GM12872 (cell line): ENCODE data around the gene CDK5RAP2.

Source experiments
- CTCF ChIP-seq: IDR thresholded peaks from 3 replicates; pipeline ENCODE4 v1.5.1; 2011; ENCODE audit warnings: low read depth, mild to moderate bottlenecking, low read length, moderate library complexity; ENCODE audit not compliant: insufficient read depth

CDK5RAP2 gene

GRCh38 chr9:120580051-120580896, at the start of gene CDK5RAP2:
CDK5RAP2 (minus strand) TSS chr9:120580167; CDS start chr9:120579978, 189 bp downstream.
- no peak for TF ChIP-seq CTCF

DNA sequence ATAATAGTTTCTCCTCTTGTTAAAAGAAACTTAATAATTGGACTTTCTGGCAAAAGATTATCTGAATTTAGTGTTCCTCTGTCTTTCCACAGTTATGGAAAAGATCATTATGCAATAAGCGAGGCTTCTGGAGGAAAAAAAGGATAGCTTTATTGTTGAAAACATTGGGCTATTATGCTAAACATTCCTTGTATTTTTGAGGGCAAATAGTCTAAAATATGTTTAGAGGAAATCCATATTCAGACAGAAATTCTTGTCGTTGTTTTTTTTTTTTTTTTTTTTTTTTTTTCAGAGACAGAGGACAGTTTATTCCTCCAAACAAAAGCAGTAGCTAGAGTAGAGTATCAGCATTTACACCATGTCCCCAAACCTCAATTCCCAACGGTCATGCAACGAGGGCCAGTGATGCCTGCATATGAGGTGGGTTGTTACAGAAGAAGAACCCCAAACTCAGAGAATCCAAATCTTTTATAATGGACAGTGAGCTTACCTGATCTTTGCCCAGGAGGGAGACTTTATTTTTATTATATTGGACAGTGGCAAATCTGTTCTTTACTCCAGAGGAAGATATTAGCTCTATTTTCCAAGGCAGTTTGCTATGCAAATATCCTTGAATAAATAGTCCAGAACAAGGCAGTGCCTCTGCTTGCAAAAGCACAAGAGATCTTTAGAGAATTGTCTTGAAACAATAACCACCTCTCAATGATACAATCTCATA, 48.4 kb upstream of the CDK5RAP2 start:
- no peak for TF ChIP-seq CTCF

DNA sequence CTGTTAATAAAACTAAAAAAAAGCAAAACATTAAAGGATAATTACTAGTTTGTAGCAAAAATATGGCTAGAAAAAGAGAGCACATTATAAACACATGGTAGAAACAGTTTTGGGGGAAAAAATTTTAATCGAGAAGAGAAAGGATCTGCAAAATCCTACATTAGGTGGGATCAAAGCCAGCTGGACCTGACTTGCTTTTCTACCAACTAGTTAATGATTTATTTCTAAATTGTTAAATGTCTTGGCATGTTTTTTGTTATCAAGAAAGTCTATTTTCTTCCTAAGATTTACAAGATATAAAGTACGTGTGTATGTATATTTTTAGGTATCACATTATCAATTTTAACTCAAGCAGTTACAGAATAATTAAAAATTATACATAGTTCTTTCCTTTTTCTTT, 47.1 kb upstream of the CDK5RAP2 start:
- TF ChIP-seq CTCF, result no peak

- TF ChIP-seq CTCF, result no peak
These were observed 46.5 kb upstream of the CDK5RAP2 start for GRCh38 chr9:120626512-120626911.

DNA sequence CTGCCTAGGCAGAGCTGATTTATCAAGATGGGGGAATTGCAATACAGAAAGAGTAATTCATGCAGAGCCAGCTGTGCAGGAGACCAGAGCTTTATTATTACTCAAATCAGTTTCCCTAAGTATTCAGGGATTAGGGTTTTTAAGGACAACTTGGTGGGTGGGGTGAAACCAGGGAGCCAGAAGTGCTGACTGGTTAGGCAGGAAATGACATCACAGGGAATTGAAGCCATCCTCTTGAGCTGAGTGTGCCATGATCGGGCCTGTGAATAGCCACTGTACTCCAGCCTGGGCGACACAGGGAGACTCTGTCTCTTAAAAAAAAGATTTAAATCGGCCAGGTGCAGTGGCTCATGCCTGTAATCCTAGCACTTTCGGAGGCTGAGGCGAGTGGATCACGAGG, 45.3 kb upstream of the CDK5RAP2 start:
- no peak for TF ChIP-seq CTCF

DNA sequence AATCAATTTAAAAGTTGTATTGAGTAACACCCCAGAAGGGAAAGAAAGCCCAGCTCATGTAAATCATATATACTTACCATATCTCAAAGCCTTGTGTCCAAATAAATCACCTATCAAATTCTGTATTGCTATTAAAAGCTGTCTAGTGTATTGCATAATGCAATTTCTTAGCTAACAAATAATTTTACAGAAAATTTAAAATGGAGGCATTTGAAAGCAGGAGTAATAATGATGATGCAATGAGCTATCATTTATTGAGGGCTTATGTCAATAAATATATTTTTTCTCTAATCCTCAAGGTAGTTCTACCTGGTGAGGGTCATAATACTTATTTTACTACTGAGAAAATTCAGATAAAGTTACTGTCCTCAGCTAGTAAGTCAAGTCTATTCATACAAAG, 42.8 kb upstream of the CDK5RAP2 start:
- no peak for TF ChIP-seq CTCF

DNA sequence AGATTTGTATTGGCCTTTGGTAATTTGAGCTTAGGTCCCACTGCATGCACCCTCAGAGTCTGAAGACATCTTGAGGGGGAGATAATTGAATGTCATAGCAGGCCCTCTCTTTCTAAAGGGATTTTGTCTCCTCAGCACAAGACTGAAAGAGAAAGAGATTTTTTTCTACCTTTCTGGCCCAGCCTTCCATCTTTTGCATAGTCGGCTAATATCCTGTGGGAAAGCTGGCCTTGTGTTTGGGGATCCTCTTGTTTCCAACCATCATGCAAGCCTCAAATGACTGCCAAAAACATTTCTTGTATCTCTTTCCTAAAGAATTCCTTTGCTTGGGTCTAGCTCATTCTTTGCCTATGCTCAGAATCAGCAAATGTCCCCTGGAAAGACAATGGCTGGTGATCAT, 42.0 kb upstream of the CDK5RAP2 start:
- no peak for TF ChIP-seq CTCF
